K562 (cell line): ENCODE results near the gene ZDHHC19. TPM values are rescaled to one million over a fixed set of nuclear protein-coding genes. Genes with fewer than 3 reads are reported as not detected.

Experiments used
- DMBX1 ChIP-seq: fragments of 250-450 bp; sonication (Bioruptor Pico); IDR thresholded peaks from 2 replicates; pipeline ENCODE4 v1.8.0; 2022; ENCODE audit warnings: inconsistent platforms, mild to moderate bottlenecking, moderate library complexity, borderline replicate concordance
- HDGF ChIP-seq: fragments of 450-650 bp; IDR thresholded peaks from 2 replicates; pipeline ENCODE4 v1.6.1; 2016
- KDM1A ChIP-seq, 2 experiments: fragments of 450-650 bp; IDR thresholded peaks; 2 replicates each; pipeline ENCODE4 v1.6.1; 2016; ENCODE audit warnings: mild to moderate bottlenecking in 2 of 2
- L3MBTL2 ChIP-seq: fragments of 450-650 bp; IDR thresholded peaks from 2 replicates; pipeline ENCODE4 v1.6.1; 2016; ENCODE audit warnings: mild to moderate bottlenecking, moderate library complexity
- NFIC ChIP-seq: fragments of 450-650 bp; IDR thresholded peaks from 2 replicates; pipeline ENCODE4 v1.6.1; 2017; ENCODE audit warnings: mild to moderate bottlenecking, inconsistent platforms
- RFX7 ChIP-seq: fragments of 250-450 bp; sonication (Bioruptor Pico); IDR thresholded peaks from 2 replicates; pipeline ENCODE4 v1.5.1; 2021; ENCODE audit warnings: mild to moderate bottlenecking
- SPI1 ChIP-seq: IDR thresholded peaks from 2 replicates; pipeline ENCODE4 v1.6.1; 2011; ENCODE audit warnings: low read depth, low read length, control low read depth, borderline replicate concordance
- ZNF263 ChIP-seq: sonication (generic); formaldehyde crosslinking; IDR thresholded peaks from 2 replicates; pipeline ENCODE4 v1.8.0; 2022; ENCODE audit warnings: mild to moderate bottlenecking, missing genetic modification reagents, borderline replicate concordance
- polyA plus RNA-seq, 8 experiments: library from polyadenylated mRNA; depleted of rRNA in 4 of 8; stranded (reverse) in 5 of 8; unstranded in 3 of 8; fragments of >200 nt; fragmentation: Nextera tagmentation in 2 of 8; fragmentation: Illumina TruSeq in 1 of 8; extraction: Ambion mirVana in 2 of 8; extraction: Trizol in 1 of 8; gene quantifications; 2 replicates each; pipeline versions ENCODE4 v1.2.1 to v1.2.3, GENCODE V29; 2011 to 2014; ENCODE audit warnings: inconsistent platforms in 1 of 8, missing spikeins in 1 of 8
- total RNA-seq, 7 experiments: library from RNA; depleted of rRNA in 6 of 7; stranded (reverse); fragments of >200 nt in 6 of 7; fragmentation: Illumina TruSeq in 2 of 7; extraction: Trizol in 2 of 7; gene quantifications; 2 replicates each; pipeline versions ENCODE4 v1.2.1 to v1.2.3, GENCODE V29; 2011 to 2021; ENCODE audit warnings: low replicate concordance in 1 of 7
- TF ChIP-seq, protein P1 (sequence below), 2 experiments: fragments of 450-650 bp; formaldehyde crosslinking in 1 of 2; IDR thresholded peaks; 2 replicates each; pipeline versions ENCODE4 v1.4.0 to v1.6.1; 2014 to 2020; ENCODE audit warnings: mild to moderate bottlenecking in 2 of 2, borderline replicate concordance in 1 of 2, low read depth in 1 of 2
- TF ChIP-seq, protein P2 (sequence below): fragments of 250-450 bp; sonication (Bioruptor Pico); IDR thresholded peaks from 2 replicates; pipeline ENCODE4 v1.4.0; 2020; ENCODE audit warnings: mild to moderate bottlenecking, moderate library complexity
- TF ChIP-seq, protein P3 (sequence below): IDR thresholded peaks from 2 replicates; pipeline ENCODE4 v1.6.1; 2011; ENCODE audit warnings: borderline replicate concordance, low read depth, mild to moderate bottlenecking, moderate library complexity, low read length; ENCODE audit not compliant: insufficient read depth, poor library complexity, severe bottlenecking
- TF ChIP-seq, protein P4 (sequence below), 2 experiments: fragments of 200-800 bp in 1 of 2; sonication (Bioruptor generic) in 1 of 2; sonication (generic) in 1 of 2; formaldehyde crosslinking in 1 of 2; IDR thresholded peaks in 1 of 2; conservative IDR thresholded peaks in 1 of 2; 2 replicates each; pipeline versions ENCODE4 v1.5.0 to v1.6.1; 2016 to 2020; ENCODE audit warnings: missing compliant biosample characterization in 1 of 2, missing genetic modification characterization in 1 of 2, missing genetic modification reagents in 1 of 2

Gene ZDHHC19
- total and polyA plus RNA-seq, 9 of the 15 experiments (the other 6 are each of a cell fraction or from before 2014, with no cell fraction given): 0.40 to 5.5 (median 1.1) TPM

DNA sequence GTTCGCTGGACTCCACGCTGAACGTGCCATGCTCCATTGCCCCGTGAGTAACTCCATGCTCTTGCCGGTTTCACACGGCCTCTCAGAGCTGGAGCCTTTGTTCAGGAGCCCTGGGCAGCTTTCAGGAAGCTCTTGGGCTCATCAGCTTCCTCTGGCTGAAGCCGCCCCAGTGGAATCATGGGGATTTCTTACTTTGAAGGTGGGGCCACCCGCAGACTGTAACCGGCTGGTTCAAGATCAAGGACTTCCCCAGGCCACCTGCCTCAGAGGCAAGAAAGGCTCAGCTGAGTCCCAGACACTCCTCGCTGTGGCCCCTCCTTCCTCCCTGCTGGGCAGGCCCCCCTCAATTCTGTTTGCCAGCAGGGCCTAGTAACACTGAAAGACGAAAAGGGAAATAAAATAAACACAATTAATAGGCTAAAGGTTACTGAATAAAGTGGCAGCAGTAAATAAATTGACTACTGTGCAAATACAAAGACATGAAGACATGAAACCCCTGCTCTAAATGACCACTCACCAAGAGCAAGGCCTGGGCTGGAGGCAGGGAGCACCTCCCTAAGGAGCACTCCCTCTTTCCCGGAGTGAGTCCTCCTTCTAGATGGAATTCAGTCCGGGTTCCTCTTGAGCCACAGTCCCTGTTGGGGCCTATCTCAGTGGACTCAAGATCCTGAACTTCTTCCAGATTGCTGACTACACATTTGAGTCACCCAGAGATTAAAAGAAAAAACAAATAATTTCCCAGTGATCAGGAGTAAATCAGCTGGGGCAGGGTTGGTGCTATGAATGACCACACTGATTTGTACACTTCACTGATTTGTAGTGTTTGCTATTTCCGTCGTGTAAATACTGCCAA is 51.0 kb downstream of the ZDHHC19 start (continued):
- TF ChIP-seq DMBX1 (CRISPR knock-in tag) (peak; percentile 57; the same call in 1 of the 2 replicates), ZNF263 (CRISPR knock-in tag) (peak; percentile 100), RFX7 (CRISPR knock-in tag) (no peak), L3MBTL2 (peak; percentile 76), KDM1A (IDR thresholded peaks at IDR 0.05) (peak; percentile 52 to 64; a peak in 3 of 4 replicates), HDGF (no peak), NFIC (no peak), SPI1 (peak; percentile 15; the same call in 1 of the 2 replicates)
- TF ChIP-seq, protein P1, sequence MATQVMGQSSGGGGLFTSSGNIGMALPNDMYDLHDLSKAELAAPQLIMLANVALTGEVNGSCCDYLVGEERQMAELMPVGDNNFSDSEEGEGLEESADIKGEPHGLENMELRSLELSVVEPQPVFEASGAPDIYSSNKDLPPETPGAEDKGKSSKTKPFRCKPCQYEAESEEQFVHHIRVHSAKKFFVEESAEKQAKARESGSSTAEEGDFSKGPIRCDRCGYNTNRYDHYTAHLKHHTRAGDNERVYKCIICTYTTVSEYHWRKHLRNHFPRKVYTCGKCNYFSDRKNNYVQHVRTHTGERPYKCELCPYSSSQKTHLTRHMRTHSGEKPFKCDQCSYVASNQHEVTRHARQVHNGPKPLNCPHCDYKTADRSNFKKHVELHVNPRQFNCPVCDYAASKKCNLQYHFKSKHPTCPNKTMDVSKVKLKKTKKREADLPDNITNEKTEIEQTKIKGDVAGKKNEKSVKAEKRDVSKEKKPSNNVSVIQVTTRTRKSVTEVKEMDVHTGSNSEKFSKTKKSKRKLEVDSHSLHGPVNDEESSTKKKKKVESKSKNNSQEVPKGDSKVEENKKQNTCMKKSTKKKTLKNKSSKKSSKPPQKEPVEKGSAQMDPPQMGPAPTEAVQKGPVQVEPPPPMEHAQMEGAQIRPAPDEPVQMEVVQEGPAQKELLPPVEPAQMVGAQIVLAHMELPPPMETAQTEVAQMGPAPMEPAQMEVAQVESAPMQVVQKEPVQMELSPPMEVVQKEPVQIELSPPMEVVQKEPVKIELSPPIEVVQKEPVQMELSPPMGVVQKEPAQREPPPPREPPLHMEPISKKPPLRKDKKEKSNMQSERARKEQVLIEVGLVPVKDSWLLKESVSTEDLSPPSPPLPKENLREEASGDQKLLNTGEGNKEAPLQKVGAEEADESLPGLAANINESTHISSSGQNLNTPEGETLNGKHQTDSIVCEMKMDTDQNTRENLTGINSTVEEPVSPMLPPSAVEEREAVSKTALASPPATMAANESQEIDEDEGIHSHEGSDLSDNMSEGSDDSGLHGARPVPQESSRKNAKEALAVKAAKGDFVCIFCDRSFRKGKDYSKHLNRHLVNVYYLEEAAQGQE (IDR thresholded peaks at IDR 0.05; ENCODE audit: borderline replicate concordance): peak; percentile 90
- TF ChIP-seq, protein P1 (CRISPR knock-in tag; IDR thresholded peaks at IDR 0.05; ENCODE audit: low read depth): no peak
- TF ChIP-seq, protein P2, sequence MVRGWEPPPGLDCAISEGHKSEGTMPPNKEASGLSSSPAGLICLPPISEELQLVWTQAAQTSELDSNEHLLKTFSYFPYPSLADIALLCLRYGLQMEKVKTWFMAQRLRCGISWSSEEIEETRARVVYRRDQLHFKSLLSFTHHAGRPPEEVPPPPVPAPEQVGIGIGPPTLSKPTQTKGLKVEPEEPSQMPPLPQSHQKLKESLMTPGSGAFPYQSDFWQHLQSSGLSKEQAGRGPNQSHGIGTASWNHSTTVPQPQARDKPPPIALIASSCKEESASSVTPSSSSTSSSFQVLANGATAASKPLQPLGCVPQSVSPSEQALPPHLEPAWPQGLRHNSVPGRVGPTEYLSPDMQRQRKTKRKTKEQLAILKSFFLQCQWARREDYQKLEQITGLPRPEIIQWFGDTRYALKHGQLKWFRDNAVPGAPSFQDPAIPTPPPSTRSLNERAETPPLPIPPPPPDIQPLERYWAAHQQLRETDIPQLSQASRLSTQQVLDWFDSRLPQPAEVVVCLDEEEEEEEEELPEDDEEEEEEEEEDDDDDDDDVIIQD (CRISPR knock-in tag): no peak
- TF ChIP-seq, protein P3, sequence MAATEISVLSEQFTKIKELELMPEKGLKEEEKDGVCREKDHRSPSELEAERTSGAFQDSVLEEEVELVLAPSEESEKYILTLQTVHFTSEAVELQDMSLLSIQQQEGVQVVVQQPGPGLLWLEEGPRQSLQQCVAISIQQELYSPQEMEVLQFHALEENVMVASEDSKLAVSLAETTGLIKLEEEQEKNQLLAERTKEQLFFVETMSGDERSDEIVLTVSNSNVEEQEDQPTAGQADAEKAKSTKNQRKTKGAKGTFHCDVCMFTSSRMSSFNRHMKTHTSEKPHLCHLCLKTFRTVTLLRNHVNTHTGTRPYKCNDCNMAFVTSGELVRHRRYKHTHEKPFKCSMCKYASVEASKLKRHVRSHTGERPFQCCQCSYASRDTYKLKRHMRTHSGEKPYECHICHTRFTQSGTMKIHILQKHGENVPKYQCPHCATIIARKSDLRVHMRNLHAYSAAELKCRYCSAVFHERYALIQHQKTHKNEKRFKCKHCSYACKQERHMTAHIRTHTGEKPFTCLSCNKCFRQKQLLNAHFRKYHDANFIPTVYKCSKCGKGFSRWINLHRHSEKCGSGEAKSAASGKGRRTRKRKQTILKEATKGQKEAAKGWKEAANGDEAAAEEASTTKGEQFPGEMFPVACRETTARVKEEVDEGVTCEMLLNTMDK: no peak
- TF ChIP-seq, protein P4, sequence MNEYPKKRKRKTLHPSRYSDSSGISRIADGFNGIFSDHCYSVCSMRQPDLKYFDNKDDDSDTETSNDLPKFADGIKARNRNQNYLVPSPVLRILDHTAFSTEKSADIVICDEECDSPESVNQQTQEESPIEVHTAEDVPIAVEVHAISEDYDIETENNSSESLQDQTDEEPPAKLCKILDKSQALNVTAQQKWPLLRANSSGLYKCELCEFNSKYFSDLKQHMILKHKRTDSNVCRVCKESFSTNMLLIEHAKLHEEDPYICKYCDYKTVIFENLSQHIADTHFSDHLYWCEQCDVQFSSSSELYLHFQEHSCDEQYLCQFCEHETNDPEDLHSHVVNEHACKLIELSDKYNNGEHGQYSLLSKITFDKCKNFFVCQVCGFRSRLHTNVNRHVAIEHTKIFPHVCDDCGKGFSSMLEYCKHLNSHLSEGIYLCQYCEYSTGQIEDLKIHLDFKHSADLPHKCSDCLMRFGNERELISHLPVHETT (CRISPR knock-in tag; conservative IDR thresholded peaks at IDR 0.05 in 1 of 2, IDR thresholded peaks at IDR 0.05 in 1 of 2): peak in 1 of 2 experiments; percentile 30; a peak in 1 of 4 replicates
